GM21528 (cell line): Measurements from ENCODE around the gene MBTPS1.

Source experiments
- ATAC-seq: cut with Tn5 transposase; IDR thresholded peaks from one replicate; pipeline ENCODE4 v1.9.1; 2021; ENCODE audit warnings: mild to moderate bottlenecking, moderate library complexity; ENCODE audit not compliant: unreplicated experiment, low FRiP score

Gene MBTPS1

DNA sequence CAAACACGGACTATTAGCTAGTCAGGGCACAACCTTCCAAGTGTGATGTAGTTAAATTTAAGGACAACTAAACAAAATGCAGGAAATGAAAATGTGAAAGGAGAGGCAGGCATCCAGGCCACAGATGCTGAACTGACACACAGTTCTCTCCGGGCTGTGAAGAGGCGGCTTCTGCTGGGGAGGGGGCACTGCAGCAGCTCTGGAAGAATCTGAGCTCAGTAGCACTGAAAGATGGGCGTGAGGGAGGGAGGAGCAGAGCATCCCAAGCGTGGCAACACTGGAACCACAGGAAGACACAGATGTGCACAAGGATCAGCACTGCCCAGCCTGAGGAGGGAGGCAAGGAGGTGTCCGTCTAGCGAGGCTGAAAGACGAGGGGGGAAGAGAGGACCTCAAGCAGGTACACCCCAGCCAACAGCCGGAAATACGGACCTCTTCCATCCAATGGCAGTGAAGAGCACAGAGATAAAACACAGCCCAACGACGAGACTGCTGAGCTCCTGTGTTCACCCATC lies 11.4 kb downstream of the MBTPS1 start:
- ATAC-seq = no peak

GRCh38 chr16:84104231-84104630 lies 12.5 kb downstream of the MBTPS1 start:
- no peak for ATAC-seq

GRCh38 chr16:84103678-84104077 lies 13.1 kb downstream of the MBTPS1 start:
- no peak for ATAC-seq

DNA sequence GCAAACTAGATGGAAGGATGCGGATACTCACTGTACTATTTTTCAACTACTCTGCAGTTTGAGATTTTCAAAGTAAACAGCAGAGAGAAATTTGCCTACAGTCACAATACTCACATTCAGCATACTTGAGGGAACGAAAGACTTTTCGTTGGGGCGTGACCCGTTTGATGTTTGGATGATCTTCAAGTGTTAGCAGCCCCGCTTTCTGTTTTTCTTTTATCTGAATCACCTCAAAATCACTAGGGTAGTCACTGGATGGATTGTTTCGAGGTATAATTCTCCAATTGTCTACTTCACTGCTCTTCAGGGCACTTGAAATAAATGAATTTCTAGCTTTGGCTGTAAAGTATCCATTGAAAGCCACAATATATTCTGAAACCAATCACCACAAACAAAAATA lies 17.8 kb downstream of the MBTPS1 start:
- ATAC-seq = no peak

GRCh38 chr16:84096447-84097005 lies 20.2 kb downstream of the MBTPS1 start:
- ATAC-seq = no peak

DNA sequence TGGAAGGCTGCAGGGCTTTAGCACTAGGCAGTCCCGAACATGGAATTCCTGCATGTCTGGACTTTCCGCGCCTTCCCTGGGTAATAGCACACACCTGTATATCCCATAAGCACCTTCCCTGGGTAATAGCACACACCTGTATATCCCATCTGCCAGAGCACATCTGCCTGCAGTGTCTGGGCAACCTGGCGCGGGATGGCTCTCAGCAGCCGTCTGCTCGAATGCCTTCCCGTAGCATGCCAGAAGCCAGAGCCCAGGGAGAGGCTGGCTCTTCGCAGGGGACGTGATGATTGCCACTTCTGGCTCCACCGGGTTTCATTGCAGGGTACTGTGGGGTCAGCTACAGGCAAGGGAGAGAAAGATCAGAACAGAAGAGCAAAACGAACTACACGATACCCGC lies 21.3 kb downstream of the MBTPS1 start:
- ATAC-seq = no peak

DNA sequence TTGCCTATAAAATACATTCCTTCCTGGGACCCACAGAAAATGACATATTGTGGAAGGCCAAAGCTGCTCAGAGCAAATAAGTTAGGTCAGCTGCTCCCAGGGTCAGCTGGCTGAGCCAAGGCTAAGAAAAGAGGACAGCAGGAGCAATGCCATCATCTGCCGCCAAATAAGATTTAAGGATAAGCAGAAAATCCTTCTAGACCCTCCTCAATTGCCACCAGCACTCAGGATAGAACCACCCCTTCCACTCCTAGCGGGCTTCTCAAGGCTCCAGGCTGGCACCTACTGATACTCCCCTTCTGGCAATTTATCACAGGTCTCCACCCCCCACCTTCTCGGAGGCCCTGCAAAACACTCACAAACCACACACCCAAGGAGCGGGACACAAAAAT lies 22.9 kb downstream of the MBTPS1 start:
- ATAC-seq = no peak

GRCh38 chr16:84093120-84093878 lies 23.4 kb downstream of the MBTPS1 start:
- ATAC-seq = no peak

DNA sequence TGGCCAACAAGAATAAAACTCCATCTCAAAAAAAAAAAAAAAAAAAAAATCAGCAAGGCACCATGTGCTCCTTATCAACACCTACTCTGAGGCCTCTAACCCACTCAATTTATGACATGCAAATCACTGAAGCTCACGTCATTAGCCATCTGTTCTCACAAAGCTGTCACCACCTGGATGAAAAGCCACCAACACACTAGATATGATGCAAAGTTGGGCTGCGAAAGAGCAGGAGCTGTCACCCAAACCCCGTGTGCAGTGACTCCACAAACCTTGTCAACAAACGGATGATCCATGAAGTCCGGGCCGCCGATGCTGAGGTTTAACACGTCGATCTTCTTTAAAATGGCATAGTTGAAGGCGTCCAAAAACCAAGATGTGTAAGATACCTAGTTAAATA lies 25.3 kb downstream of the MBTPS1 start:
- ATAC-seq = no peak

DNA sequence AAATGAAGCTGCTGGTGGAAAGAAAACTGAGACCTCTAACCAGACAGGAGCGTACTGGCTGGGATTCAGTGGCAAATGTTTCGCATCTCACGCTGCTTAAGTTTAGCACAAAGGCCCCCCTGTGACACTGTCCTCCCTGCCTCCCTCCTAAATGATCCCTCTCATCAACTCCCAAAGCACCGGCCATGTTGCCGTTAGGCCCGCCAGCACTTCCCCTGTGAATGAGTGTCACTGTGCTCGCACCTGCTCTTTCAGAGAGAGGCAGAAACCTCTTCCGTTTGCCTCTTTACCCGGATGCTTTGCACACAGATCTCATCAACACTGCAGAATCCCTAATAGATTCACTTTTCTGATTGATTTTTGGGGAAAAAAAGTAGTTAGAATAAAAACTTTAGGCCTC lies 26.5 kb downstream of the MBTPS1 start:
- no peak for ATAC-seq

- ATAC-seq = peak; percentile 81
These were observed 27.9 kb downstream of the MBTPS1 start for GRCh38 chr16:84088695-84089395.

GRCh38 chr16:84087466-84088151 lies 29.1 kb downstream of the MBTPS1 start:
- ATAC-seq = no peak

- no peak for ATAC-seq
These were observed 29.7 kb downstream of the MBTPS1 start for GRCh38 chr16:84087001-84087400.

DNA sequence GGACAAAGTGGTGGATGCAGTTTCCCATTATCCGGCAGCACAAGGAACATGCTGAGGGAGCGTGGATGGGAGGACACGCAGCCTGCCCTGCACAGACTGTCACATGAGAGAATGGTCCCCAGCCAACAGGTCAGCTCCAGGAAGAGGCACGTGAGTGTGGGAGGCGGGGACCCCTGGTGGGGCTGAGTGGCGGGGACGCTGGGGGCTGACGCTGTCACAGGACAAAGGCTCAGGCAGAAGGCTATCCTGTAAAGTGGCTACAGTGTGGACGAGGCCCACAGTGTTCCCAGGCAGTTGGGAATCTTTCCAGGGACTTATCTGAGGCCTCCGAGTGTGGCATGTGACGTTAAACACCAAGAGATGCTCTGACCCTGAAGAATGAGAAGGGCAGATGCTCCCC lies 30.4 kb downstream of the MBTPS1 start:
- ATAC-seq = no peak

DNA sequence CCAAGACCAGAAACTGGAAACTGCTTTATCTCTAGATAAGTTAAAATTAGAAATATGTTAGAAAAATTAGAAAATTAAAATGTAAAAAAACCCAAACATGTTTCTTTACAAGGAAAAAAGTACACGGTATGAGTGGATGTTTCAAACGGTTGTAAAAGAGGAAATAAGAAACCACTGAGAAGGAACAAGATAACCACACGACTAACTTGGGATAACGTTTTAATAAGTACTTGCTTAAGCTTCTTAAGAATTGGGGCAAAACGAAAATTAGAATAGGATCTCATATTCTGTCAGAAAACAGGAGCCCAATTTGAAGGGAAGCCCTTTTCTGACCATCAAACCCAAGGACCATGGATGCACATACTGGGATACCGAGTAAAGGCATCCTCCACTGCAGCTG lies 31.0 kb downstream of the MBTPS1 start:
- no peak for ATAC-seq

GRCh38 chr16:84085271-84085667 lies 31.5 kb downstream of the MBTPS1 start:
- no peak for ATAC-seq

GRCh38 chr16:84084570-84085270 lies 32.0 kb downstream of the MBTPS1 start:
- ATAC-seq = no peak

- ATAC-seq = no peak
These were observed 33.7 kb downstream of the MBTPS1 start for GRCh38 chr16:84082835-84083569.

DNA sequence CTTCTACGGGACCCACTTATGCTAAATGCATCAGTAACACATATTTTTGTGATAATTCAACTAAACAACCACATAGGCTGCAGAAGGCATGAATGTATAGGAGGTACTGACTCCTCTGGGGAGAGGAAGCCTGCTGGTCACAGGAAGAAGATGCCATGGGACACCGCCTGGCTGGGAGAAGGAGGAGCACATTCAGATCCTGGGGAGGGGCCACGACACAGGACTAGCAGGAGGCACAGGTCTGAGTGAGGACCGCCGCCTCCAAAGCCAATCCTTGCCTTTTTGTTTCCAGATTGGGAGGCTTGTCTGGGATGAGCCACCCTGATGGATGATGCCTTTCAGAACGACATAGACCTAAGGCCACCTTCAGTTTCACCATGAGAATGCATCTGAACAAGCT lies 34.6 kb downstream of the MBTPS1 start:
- ATAC-seq = no peak
